Mesendoderm (in vitro differentiated cells): Measurements from ENCODE around the gene VPS11.

Experiments used
- DNase-seq: peaks from one replicate; pipeline ENCODE4 v3.0.0; 2013
- H2AK5ac ChIP-seq: 2 replicates; pipeline ENCODE4 v1.6.1; 2013; ENCODE audit warnings: low read length, inconsistent platforms
- H2BK120ac ChIP-seq: 2 replicates; pipeline ENCODE4 v1.6.1; 2013; ENCODE audit warnings: low read depth, mild to moderate bottlenecking, low read length, moderate library complexity, mixed read lengths
- H2BK15ac ChIP-seq: replicated peaks from 2 replicates; pipeline ENCODE4 v1.6.1; 2013; ENCODE audit warnings: low read depth, mild to moderate bottlenecking, moderate library complexity
- H2BK5ac ChIP-seq: 2 replicates; pipeline ENCODE4 v1.6.1; 2013; ENCODE audit warnings: low read length, inconsistent platforms
- H3K18ac ChIP-seq: 2 replicates; pipeline ENCODE4 v1.6.1; 2013; ENCODE audit warnings: mild to moderate bottlenecking, low read length, mixed read lengths
- H3K23ac ChIP-seq: one replicate; pipeline ENCODE4 v1.6.1; 2013; ENCODE audit warnings: low read length
- H3K27ac ChIP-seq: 2 replicates; pipeline ENCODE4 v1.5.1; 2013; ENCODE audit warnings: low read depth, mild to moderate bottlenecking, inconsistent platforms, low read length, moderate library complexity
- H3K27me3 ChIP-seq: 2 replicates; pipeline ENCODE4 v1.6.1; 2013; ENCODE audit warnings: low read length, control low read depth, mild to moderate bottlenecking, inconsistent platforms; ENCODE audit not compliant: insufficient read depth, poor library complexity
- H3K36me3 ChIP-seq: 2 replicates; pipeline ENCODE4 v1.6.1; 2013; ENCODE audit warnings: low read length, inconsistent platforms; ENCODE audit not compliant: control insufficient read depth, insufficient read depth
- H3K4ac ChIP-seq: one replicate; pipeline ENCODE4 v1.6.1; 2013; ENCODE audit warnings: low read depth, mild to moderate bottlenecking, low read length, moderate library complexity
- H3K4me1 ChIP-seq: 2 replicates; pipeline ENCODE4 v1.6.1; 2013; ENCODE audit warnings: low read depth, low read length, inconsistent platforms; ENCODE audit not compliant: control insufficient read depth
- H3K4me2 ChIP-seq: 2 replicates; pipeline ENCODE4 v1.6.1; 2013; ENCODE audit warnings: low read length
- H3K4me3 ChIP-seq: 2 replicates; pipeline ENCODE4 v1.5.1; 2013; ENCODE audit warnings: mild to moderate bottlenecking, low read length
- H3K56ac ChIP-seq: one replicate; pipeline ENCODE4 v1.6.1; 2013; ENCODE audit warnings: low read length
- H3K79me1 ChIP-seq: 2 replicates; pipeline ENCODE4 v1.6.1; 2013; ENCODE audit warnings: low read length, inconsistent platforms
- H3K79me2 ChIP-seq: 2 replicates; pipeline ENCODE4 v1.6.1; 2013; ENCODE audit warnings: mild to moderate bottlenecking, low read length; ENCODE audit not compliant: control insufficient read depth, insufficient read depth
- H3K9ac ChIP-seq: 2 replicates; pipeline ENCODE4 v1.6.1; 2013; ENCODE audit warnings: low read length, inconsistent platforms
- H4K5ac ChIP-seq: one replicate; pipeline ENCODE4 v1.6.1; 2013; ENCODE audit warnings: low read length
- H4K8ac ChIP-seq: one replicate; pipeline ENCODE4 v1.6.1; 2013; ENCODE audit warnings: low read depth, mild to moderate bottlenecking, control low read depth, low read length, moderate library complexity
- WGBS: extraction: QIAGEN DNeasy Blood & Tissue Kit; methylation state at CpG from one replicate; pipeline ENCODE4 v1.1.7; 2013; ENCODE audit warnings: low lambda C conversion rate, missing lambda C conversion rate; ENCODE audit not compliant: insufficient coverage; ENCODE audit errors: extremely low coverage; 5-methylcytosine and 5-hydroxymethylcytosine counted together

The VPS11 gene

GRCh38 chr11:119024430-119025098 is 43.1 kb upstream of the VPS11 start:
- Histone ChIP-seq H3K79me2 (peaks cover 12% of the 10 kb centered on the region), H3K4ac (no peak overlapping the region), H3K4me3 (no peak overlapping the region), H3K27ac (no peak overlapping the region), H2BK15ac (no peak overlapping the region), H3K4me2 (no peak overlapping the region), H3K9ac (no peak overlapping the region), H2AK5ac (no peak overlapping the region), H2BK120ac (no peak overlapping the region), H3K18ac (no peak overlapping the region), H4K8ac (no peak overlapping the region), H4K5ac (no peak overlapping the region), H3K79me1 (peaks cover 17% of the 10 kb centered on the region), H3K27me3 (no peaks in the 10 kb centered on the region), H2BK5ac (no peak overlapping the region), H3K23ac (no peak overlapping the region), H3K4me1 (peaks cover 18% of the 10 kb centered on the region), H3K36me3 (peaks cover 2% of the 10 kb centered on the region), H3K56ac (no peak overlapping the region)
- WGBS = no CpG with 5 or more reads among the region's 15 CpGs
- DNase-seq = peak; percentile 34

GRCh38 chr11:119025099-119025473 is 42.5 kb upstream of the VPS11 start:
- peaks cover 2% of the 10 kb centered on the region for H3K36me3 ChIP-seq
- no CpG with 5 or more reads among the region's 5 CpGs for WGBS
- H4K5ac ChIP-seq = no peak overlapping the region
- H3K4me2 ChIP-seq = no peak overlapping the region
- no peak overlapping the region for H3K9ac ChIP-seq
- no peak overlapping the region for H3K4me3 ChIP-seq
- no peak overlapping the region for H4K8ac ChIP-seq
- peaks cover 7% of the 10 kb centered on the region for H3K79me2 ChIP-seq
- no peak overlapping the region for H2AK5ac ChIP-seq
- no peak for DNase-seq
- no peak overlapping the region for H3K18ac ChIP-seq
- peaks cover 16% of the 10 kb centered on the region for H3K4me1 ChIP-seq
- no peak overlapping the region for H3K56ac ChIP-seq
- H2BK120ac ChIP-seq = no peak overlapping the region
- H3K27ac ChIP-seq = no peak overlapping the region
- H3K4ac ChIP-seq = no peak overlapping the region
- H2BK5ac ChIP-seq = no peak overlapping the region
- no peaks in the 10 kb centered on the region for H3K27me3 ChIP-seq
- no peak overlapping the region for H2BK15ac ChIP-seq
- peaks cover 15% of the 10 kb centered on the region for H3K79me1 ChIP-seq
- H3K23ac ChIP-seq = no peak overlapping the region

DNA sequence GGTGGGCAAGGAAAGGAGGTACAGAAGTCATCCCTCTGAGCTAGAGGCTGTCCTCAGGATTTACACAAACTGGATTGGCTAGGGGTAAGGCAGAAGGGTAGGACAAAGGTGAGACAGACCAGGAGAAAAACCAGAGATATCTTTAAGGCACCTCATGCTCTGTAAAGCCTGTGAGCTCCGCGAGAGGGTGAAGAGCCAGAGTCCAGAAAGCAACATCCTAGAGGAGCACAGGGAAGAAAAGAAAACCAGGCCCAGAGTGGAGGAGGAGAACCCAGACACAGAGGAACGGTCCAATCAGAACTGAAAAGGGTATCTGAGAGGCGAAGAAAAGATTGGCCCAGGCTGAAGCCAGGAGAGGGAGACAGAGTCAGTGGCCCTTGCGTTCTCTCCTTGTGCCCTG is 42.1 kb upstream of the VPS11 start:
- Histone ChIP-seq H3K56ac (no peak overlapping the region), H3K79me1 (peaks cover 14% of the 10 kb centered on the region), H3K9ac (no peak overlapping the region), H2BK5ac (no peak overlapping the region), H2BK120ac (no peak overlapping the region), H4K8ac (no peak overlapping the region), H3K4ac (no peak overlapping the region), H3K4me2 (no peak overlapping the region), H3K4me1 (peaks cover 15% of the 10 kb centered on the region), H3K36me3 (peaks cover 2% of the 10 kb centered on the region), H2BK15ac (no peak overlapping the region), H4K5ac (no peak overlapping the region), H3K27ac (no peak overlapping the region), H3K18ac (no peak overlapping the region), H3K79me2 (peaks cover 5% of the 10 kb centered on the region), H2AK5ac (no peak overlapping the region), H3K4me3 (no peak overlapping the region), H3K27me3 (no peaks in the 10 kb centered on the region), H3K23ac (no peak overlapping the region)
- DNase-seq = no peak
- WGBS = no CpG with 5 or more reads among the region's 5 CpGs

DNA sequence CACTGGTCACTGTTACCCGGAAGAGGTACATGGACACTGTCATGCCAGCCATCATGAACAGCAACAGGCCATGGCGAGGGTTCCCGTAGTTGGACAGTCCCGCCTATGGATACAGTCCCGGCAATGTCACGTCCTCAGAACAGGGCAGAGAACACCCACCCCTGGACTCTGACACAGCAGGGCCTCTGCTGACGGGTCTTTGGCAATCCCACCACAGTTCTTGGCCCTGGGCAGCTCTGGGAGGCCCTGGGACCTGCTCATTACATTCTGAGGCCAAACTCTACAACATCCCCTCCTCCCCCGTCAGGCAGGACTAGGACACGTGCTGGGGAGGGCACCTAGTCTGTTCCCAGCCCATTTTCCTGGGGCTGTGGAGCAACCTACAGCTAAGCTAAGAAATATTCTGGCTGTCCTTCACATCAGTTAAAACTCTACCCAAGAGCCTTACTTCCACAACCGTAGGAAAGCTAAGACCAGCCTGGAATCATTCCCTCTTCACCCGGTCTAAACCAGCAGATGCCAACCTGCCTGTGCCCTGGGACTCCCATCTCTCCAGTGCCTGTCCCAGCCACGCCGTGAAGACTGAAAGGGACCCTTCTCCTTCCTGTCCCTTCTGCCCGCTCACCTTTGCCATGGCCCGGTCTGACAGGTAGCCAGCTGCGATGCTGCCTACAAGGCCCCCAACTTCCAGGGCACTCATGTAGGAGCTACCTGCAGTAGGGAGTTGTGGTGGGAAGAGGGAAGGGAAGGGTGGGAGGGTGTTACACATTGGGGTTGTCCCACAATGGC is 41.4 kb upstream of the VPS11 start:
- H2BK5ac ChIP-seq = no peak overlapping the region
- peaks cover 13% of the 10 kb centered on the region for H3K79me1 ChIP-seq
- H3K4me3 ChIP-seq = no peak overlapping the region
- H3K79me2 ChIP-seq = peaks cover 3% of the 10 kb centered on the region
- peaks cover 15% of the 10 kb centered on the region for H3K4me1 ChIP-seq
- H3K9ac ChIP-seq = no peak overlapping the region
- H3K36me3 ChIP-seq = peaks cover 2% of the 10 kb centered on the region
- H3K27me3 ChIP-seq = no peaks in the 10 kb centered on the region
- H4K5ac ChIP-seq = no peak overlapping the region
- no peak overlapping the region for H3K18ac ChIP-seq
- H2BK120ac ChIP-seq = no peak overlapping the region
- H2BK15ac ChIP-seq = no peak overlapping the region
- no peak overlapping the region for H3K56ac ChIP-seq
- no peak overlapping the region for H3K23ac ChIP-seq
- no peak for DNase-seq
- H2AK5ac ChIP-seq = no peak overlapping the region
- no peak overlapping the region for H3K4me2 ChIP-seq
- WGBS = no CpG with 5 or more reads among the region's 16 CpGs
- H4K8ac ChIP-seq = no peak overlapping the region
- H3K4ac ChIP-seq = no peak overlapping the region
- H3K27ac ChIP-seq = no peak overlapping the region

DNA sequence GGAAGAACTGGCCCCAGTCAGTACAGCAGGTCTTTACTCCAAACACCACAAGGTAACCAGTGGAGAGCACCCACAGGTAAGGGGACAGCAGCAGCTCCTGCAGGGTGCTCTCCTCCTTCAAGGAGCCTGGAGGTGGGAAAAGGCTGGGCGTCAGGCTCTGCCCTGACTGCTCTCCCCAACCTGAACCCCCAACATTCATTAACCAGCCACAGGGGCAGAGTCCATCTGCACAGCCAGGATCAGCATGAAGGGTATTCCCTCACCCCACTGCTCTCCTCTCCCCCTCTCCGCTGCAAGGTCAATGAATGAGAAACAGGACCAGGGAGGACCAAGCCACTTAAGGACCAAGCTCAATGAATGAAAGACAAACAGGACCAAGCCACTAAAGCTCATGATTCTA is 40.6 kb upstream of the VPS11 start:
- Histone ChIP-seq H3K56ac (no peak overlapping the region), H3K27me3 (no peaks in the 10 kb centered on the region), H3K79me2 (peaks cover 1% of the 10 kb centered on the region), H3K79me1 (peaks cover 11% of the 10 kb centered on the region), H3K18ac (no peak overlapping the region), H4K8ac (no peak overlapping the region), H4K5ac (no peak overlapping the region), H3K9ac (no peak overlapping the region), H3K4me2 (no peak overlapping the region), H2BK15ac (no peak overlapping the region), H3K36me3 (peaks cover 2% of the 10 kb centered on the region), H3K4me3 (no peak overlapping the region), H2BK5ac (no peak overlapping the region), H3K27ac (no peak overlapping the region), H2BK120ac (no peak overlapping the region), H3K23ac (no peak overlapping the region), H3K4me1 (peaks cover 15% of the 10 kb centered on the region), H2AK5ac (no peak overlapping the region), H3K4ac (no peak overlapping the region)
- DNase-seq = no peak
- WGBS = no CpG with 5 or more reads among the region's 2 CpGs
